Superior temporal gyrus (tissue), 1 donor: ENCODE results near the gene PPP1R12B.
"Not testable (repeated sequence)": the region's sequence is repeated elsewhere in the genome, so short reads cannot be mapped to it uniquely, and the experiment has no call there.

Experiments
- DNase-seq: peaks from one replicate; pipeline ENCODE4 v3.0.0-alpha.2; 2016; ENCODE audit errors: extremely low spot score

The PPP1R12B gene

DNA sequence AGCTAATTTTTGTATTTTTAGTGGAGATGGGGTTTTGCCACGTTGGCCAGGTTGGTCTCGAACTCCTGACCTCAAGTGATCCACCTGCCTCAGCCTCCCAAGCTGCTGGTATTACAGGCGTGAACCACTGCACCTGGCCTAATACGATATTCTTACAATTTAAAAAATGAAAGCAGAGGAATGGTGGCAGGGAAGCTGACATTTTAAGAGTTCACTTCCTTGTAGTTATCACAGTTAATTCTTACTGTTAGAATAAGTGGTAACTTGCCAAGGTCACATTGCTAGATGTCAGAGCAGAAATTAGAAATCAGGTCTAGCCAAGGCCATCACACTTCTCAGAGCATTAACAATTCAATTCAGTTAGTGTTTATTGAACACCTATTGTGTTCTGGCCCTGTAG, 207.5 kb downstream of the PPP1R12B start:
- not testable (repeated sequence) for DNase-seq

DNA sequence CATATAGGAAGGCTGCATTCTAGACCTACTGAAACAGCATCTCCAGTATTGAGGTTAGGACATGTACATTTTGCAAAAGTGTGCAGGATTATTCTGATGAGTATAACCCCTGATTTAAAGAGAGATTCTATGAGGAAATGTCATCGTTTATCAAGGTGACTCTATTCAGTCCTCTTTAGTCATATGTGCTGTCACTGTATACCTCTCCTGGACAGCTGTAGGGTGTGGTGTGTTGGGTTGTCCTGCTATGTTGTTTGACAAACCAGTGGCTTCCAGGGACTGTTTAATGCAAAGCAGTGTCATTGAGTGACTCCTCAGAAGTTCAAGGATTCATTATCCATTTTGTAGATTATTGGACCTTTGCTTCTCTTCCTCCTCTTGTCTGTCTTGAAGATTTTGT, 209.2 kb downstream of the PPP1R12B start:
- DNase-seq = not testable (repeated sequence)

GRCh38 chr1:202561240-202561639, 212.7 kb downstream of the PPP1R12B start:
- DNase-seq = no peak

GRCh38 chr1:202561726-202562443, 213.4 kb downstream of the PPP1R12B start:
- DNase-seq = no peak

DNA sequence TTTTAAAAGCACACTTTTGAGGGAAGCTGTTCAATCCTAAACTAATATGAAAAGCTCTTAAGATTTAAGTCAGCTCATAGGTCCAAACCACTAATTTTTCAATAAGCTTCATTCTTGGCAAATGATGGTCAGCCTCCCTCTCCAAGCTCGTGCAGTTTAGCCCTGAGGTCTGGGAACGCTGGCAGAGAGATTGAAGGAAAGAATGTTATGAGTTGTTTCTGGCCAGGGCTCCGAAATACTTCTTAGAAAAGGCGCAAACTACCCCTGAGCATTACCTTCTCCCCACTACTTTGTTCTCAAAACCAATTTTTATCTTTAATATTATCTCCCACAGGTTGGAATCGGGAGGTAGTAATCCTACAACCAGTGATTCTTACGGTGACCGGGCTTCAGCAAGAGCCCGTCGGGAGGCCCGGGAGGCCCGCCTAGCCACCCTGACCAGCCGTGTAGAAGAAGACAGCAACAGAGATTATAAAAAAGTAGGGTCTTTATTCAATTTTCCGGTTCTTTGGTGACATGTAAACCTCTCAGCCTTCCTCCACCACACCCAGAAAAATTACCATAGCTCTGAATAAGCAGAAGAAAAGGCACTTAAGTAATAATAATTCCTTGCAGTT, 214.1 kb downstream of the PPP1R12B start:
- no peak for DNase-seq

GRCh38 chr1:202563818-202564217, 215.3 kb downstream of the PPP1R12B start:
- no peak for DNase-seq

DNA sequence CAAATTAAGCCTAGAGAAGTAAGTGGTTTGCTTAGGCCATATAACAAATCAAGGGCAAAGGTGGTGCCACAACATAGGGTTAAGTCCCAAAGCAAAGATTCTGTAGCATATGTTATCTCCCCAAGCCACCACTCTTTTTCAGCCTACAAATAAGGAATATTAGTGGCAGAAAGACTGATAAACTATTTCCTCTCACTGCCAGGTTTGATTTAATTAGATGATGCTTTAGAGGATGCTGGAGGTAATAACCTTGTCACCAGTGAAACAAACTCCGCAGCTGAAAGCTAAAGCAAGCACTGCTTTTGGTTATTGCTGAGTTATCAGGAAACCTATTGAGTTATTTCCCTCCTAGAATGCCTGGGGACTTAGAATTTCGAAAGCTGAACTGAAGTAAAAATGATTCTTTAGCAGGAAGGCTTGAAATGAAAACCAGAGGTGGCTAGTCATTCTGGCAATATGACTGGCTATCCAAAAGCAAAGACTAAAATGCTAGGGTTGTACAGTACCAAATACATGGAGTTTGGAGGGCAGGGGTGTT, 216.5 kb downstream of the PPP1R12B start:
- no peak for DNase-seq

- no peak for DNase-seq
Observed at GRCh38 chr1:202565890-202566602, 217.5 kb downstream of the PPP1R12B start.

DNA sequence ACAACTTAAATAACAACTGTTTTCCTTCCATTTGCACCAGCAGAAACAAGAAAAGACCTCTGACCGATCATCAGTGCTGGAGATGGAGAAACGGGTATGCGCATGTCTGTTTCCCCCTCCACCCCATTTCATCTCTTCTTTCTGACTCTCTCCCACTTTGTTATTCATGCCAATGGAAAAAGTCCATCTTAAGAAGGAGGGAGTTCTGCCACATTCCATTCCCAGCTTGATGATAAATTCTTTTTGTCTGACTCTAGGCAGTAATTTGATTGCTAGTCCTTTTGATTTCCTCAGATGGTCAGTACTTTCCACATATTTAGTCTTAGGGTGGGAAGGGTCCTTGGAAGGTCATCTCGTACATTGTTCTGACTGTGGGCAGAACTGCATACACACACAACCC, 219.2 kb downstream of the PPP1R12B start:
- DNase-seq = no peak

DNA sequence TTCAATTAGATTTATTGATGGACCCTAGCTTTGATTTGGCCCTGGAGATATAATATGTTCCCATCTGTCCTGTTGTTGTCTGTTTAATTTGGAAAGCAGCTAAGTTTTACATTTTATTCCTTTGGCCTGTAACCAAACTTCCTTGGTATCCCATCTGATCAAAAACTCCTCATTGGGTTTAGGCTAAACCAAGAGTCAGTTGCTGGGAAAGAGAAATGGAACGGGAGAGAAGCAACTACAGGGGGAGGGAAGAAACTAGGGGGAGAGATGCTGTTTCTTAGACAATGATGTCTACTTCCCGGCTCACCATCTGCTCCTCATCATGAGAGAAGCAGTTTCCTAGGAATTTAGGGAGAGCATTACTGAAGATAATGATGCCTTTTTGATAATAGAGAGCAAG, 219.9 kb downstream of the PPP1R12B start:
- DNase-seq = no peak

DNA sequence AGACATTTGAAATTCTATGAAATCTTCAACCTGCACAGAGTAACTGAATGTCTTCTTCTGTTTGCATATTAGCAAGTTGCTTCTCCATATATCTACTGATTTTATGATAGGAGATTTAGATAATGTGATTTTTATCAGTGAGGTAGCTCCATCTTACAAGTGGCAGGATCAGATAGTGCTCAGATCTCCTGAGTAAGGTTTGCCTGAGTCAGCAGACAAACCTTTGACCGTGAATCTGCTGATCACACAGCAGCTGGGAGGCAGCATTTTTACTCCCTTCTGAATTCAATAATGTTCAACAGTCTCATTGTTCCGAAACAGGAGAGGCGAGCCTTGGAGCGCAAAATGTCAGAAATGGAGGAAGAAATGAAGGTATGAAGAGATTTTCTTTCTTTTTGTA, 220.3 kb downstream of the PPP1R12B start:
- DNase-seq = peak; percentile 39

DNA sequence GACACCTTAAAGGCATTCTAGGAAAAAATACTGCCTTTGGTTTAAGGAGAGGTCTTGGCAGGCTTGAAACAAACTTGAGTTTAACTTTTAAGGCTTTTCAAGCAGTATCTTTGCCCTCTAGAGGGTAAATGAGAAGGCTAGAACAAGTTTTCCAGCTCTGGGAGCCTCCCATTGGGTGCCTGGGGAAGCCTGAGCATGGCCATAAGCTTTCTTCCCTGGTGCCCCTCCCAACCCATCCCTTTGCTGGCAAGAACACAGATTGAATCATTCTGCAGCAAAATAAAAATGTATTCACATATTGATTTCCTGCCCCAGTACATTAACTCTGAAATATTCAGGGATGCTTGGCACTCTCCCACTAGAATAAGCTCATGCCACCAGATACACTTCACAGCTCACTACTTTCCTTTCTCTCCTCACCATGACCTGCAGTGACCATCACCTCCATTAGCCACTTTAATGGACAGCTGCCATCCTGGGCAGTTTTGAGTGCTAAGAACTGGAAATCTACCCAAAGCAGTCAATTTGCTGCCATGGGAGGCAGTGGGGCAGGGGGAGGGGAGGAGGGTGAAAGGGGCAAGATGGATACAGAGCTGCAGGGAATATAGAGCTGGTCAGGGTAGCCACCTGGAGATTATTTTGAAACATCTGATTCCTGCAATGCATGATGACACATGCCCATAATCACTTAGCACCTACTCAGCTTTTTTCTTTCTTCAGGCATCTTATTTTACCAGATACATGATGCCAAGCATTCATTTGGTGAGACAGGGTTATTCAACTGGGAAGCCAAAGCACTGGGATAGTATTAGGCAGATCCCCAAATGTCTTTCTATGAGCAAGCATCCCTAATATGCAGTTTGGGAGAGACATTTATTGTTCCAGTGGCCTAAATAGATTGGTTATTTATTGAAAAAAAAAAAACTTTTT, 221.2 kb downstream of the PPP1R12B start:
- DNase-seq = no peak

DNA sequence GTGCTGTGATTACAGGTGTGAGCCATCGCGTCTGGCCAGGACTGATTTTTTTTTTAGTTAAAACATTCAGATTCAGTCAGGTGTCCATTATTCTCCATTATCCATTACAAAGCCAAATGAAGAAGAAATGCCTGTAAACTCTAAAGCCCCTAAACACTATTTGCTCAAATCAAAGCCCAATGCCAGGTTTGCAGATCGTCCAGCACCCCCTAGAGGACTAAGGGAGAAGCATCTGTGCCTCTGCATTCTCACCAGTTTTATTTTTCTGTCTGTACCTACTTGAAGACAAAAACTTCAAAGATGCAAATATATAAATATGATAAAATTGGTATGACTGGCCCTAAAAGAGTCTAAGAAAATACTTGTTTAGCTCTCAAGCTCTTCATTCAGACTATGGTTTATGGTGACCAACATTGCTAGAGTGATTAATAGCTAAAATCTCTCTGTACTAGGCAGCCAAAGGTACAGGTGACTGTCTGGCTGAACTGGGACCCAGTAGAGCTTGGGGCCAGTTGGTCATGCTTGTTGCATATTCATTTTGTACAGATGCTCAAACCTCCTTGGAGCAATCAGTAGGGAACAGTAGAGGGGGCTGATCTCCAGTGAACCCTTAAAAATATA, 223.3 kb downstream of the PPP1R12B start:
- DNase-seq = peak; percentile 84

DNA sequence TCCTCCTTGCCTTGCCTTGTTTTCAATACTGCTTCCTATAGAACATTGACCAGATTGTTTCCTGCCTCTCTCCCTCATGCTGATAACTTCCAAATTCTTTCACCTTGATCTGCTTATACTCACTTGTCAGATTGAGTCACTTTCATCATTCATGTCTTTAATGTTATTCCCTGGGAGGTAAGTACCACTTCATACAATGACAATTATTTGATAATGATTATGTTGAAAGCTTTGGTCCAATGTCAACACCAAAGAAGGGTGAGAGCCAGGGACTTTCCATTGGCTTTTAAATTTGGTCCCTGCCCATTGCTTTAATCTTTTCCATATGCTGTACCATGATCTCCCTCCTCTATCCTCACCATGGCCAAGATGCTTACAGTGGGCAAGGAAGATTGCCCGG, 224.4 kb downstream of the PPP1R12B start:
- DNase-seq = no peak

DNA sequence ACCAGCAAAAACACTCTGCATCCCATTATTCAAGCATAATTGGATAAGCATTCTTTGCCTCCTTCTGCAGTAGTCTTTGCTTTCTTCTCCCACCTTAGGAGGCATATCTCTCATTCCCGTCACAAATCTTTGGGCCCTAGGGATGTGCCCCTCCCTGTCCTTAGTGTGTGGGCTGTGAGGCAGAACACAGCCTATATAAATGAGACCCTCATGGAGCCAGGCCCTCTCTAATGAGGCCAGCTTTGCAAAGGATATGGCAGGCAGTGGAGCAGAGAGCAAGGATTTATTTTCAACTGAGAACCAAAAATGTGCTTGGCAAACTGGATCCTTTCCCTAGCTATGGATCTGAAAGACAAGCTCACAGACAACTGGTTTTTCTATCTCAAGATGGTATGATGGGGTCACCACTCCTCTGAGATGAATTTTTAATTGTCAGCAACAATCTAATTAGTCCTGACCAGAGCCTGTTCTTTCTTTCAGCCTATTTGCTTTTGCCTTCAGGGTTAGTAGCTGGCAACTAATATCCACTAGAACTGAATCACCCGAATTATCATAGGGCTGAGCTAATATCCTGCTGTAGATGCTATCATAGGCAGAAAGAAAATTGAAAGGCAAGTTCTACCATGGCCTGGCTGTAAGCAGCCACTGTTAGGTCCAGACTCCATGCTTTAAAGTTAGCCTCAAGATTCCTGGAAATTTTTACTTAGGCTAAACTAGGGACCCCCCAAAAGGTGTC, 227.6 kb downstream of the PPP1R12B start:
- no peak for DNase-seq

DNA sequence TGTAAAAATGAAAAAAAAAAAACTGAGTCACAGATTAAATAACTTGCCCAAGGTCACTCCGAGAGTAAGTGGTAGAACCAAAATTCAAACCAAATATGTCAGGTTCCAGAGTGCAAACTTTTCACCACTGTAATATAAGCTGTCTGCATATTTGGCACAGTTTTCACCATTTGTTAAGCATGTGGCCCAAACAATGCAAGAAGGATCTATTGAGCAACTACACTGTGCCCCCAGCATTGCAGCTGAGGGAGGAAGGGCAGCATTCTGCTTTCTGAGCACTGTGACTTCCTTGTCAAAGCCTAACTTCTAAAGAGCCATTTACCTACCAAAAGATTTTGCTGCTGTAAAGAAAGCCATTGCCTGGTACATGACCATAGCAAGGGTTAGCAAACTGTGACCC, 228.3 kb downstream of the PPP1R12B start:
- no peak for DNase-seq

GRCh38 chr1:202577381-202577780, 228.9 kb downstream of the PPP1R12B start:
- DNase-seq = no peak

DNA sequence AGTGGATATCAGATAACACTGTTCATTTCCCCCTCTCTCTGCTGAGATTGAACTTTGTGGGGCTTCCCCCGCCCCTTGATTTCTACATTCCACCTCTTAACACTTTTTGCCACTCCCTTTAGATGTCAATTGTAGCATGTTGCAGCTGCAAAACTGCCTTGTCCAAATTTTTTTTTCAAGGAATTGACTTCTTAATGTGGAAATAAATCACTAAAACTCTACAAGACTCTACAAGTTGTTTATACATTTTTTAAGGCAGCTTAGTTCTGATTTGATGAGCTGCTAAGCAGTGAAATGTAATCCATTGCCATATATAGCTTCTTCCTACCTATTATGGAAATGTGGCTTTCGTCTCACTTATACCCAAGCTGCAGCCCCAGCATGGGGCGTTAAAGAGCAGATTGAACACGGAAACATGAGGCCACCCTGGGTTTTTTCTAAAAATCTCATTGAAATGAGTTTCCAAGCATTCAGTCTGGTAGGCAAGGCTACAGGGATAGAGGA, 229.6 kb downstream of the PPP1R12B start:
- DNase-seq = no peak

DNA sequence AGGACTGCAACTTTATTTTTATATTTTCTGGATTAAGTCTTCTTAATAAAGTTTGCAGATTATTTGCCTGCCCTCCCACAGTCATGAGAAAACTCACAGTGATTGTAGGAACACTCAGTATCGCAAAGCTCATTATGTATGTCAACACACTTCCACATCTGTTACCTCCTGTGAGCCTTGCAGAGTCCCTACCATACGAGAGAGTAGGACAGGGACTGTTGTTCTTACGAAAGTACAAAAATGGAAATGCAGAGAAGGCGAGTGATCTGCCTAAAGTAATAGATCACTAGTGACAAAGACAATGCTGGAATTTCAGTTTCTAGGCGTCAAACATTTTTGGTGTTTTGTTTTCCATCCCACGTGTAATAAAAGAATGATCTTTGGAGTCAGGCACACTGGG, 230.1 kb downstream of the PPP1R12B start:
- DNase-seq = no peak

- no peak for DNase-seq
Observed at GRCh38 chr1:202579806-202580205, 231.3 kb downstream of the PPP1R12B start.
